ENCODE data around the gene SLC38A10.
A peak's percentile ranks its signal among the peaks of the same experiment; 100 is the strongest.

The SLC38A10 gene

DNA sequence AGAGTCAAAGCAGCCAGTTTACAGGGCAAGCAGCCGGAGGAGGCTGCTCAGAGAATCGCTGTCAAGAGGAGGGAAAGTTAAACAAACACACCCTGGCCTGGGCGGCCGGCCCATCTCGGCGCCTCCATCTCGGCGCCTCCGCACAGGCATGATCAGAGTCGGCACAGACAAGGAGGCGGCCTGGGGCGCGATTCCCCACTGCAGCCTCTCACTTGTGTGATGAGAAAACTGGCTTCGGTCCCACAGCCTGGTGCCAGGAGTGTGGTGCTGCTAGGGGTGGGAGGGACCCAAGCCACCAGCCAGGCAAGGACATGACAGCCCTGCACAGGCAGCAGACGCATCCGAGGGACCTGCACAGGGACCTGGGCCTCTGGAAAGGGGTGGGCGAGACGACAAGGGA, 17.7 kb downstream of the SLC38A10 start:
- DNase-seq, result no peak

DNA sequence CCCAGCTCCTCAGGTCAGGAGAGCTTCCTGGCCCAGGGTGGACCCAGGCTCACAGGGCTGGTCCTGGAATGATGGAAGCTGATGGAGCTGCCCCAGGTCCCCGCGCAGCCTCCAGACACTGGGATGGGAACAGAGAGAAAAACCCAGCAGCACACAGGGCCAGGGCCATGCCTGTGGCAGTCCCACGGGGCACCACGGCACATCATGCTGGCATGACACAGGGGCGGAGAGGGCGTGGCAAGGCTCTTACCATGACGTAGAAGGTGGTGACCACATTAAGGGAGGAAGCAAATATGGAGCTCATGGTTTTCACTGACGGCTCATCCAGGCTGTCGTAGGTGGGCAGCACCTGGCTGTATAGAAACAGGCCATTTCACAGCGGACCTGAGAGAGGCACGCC, 18.3 kb downstream of the SLC38A10 start:
- no peak for DNase-seq

DNA sequence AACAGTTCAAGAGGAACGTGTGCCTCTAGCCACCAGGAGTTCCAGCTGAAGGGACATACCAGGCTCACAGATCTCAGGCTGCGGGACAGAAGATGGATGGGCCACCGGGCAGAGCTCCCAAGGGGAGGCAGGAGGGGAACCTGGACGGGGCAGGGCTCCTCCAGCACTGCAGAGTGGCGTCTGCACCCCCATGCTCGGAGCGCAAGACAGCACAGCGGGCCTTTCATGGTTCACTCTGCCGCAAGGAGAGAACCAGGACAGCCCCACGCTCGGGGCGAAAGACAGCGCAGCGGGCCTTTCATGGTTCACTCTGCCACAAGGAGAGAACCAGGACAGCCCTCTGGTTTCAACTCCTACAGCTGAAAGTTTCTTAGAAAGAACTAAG, 20.6 kb downstream of the SLC38A10 start:
- no peak for DNase-seq

DNA sequence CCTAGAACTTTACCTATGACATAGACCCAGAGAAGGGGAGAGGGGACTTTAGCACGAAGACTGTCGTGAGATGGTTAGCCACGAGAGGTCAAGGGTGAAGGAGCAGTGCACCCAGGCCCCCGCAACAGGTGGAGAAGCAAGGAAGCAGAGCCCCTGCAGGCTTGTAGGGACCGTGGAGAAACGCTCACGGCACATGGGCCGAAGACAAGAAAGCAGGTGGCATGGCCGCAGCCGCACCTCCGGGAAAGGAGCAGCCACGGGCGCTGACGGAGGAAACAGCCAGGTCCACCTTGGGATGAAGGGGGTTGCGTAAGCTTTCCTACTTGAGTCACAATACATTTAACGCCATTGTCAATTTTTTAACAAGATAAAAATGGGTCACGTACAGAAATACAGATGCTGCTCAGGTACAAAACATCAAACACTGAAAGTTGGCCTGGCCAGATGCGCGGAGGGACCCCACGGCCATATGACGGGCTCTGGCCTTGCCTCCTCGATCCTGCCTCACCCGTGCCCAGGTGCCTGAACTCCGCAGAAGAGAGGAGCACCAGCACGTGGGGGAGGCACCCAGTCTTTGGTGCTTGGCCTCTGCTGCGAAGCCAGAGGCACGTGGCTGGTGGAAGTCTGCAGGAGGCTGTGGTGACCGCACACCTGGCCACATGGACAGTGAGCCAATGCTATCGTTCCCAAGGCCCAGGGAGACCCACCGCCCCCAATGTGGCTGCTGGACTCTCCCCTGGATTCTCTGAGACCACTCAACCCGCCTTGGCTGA, 21.2 kb downstream of the SLC38A10 start:
- DNase-seq, result no peak

DNA sequence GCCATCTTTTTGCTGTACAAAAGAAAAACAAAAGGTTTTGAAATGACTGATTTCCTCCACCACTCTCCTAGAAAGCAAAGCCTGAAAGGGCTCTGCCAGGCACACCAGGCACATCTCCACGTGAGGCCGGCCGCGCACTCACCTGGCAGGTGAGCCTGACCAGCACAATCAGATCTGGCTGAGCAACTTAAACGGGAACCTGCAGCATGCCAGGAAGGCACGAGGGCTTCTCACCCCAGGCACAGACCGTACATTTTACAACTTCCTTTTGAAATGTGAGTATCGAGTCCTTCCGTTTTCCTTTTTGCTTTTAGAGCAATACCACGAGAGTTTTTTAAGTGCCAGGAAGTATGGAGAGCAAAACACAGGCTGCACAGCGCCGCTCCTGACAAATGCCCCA, 22.5 kb downstream of the SLC38A10 start:
- DNase-seq, result no peak

DNA sequence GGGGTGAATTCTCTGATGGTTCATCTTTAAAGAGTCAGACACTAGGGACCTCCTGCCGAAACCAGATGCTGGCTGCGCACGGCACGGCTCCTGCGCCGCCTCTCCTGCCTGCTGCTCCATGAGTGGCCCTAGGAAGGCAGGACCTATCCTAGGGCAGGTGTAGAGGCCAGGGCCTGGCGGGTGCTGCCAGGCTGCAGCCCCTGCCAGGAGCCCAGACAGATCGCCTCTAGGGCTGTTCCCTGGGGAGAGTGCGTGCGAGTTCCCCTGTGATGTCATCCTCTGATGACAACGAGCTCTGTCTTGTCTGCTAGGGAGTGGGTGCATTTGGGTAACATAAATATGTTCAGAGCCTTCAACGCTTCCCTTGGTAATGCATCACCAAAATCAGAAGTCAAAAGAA, 23.9 kb downstream of the SLC38A10 start:
- no peak for DNase-seq

DNA sequence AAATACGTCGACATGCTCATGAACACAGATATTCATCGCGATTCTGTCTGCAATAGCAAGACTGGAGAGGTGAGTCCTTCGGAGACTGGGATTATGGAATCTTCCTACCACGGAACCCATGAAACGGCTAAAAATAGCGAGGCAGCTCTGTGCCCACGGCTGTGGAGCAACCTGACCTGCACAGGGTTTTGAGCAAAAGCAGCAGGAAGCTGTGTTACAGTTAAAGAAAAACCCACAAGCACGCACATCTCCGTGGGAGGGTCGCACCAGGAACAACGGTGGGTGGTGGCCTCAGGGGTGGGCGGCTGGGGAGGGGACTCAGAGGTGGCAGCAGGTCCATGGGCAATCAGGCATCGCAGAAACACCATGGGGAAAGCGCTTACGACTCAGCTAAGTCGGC, 24.8 kb downstream of the SLC38A10 start:
- DNase-seq, result no peak

DNA sequence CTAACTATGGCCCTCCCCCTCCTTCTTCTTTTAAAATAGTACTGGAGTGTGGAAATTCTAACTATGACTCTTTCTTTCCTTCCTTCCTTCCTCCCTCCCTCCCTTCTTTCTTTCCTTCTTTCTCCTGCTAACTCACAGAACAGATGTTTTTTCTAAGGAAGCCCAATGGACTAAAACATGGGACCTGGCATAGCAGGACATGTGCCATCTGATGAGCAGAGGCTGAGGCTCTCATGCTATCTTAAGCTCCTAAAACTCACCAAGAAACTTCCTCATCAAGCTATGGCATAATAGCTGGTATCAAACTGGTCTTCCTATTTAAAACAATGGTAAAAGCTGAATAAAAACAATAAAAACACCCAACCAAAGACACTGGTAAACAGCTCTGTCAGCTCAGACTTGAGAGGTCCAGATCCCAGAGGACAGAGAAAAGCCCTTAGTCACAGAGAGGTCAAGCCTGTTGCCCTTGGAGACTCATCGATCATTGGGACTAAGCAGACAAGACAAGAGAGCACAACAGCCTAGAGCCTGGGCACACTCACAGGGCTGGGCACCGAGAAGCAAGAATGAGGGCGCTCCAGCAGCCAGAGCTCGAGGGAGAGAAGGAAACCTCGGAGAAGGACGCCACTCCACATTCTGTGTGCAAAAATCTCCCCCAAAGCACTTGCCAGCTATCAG, 27.6 kb downstream of the SLC38A10 start:
- DNase-seq, result no peak

DNA sequence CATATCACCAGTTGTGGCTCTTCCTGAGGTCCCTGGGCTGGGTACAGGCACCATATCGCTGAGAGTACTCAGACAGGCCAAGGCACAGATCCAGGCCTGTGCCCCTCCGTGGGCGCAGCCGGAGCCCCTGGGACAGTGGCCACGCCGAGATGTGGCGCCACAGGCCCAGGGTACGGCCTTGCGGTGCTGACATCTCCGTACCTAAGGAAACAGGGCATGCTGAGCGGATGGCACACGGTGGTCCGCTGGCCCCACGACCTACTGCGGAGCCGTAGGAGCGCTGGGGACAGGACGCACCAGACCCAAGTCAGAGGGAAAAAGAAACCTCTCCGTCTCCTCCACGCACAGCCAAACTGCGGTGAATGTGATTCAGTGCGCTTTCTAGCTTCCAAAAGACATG, 29.5 kb downstream of the SLC38A10 start:
- no peak for DNase-seq

DNA sequence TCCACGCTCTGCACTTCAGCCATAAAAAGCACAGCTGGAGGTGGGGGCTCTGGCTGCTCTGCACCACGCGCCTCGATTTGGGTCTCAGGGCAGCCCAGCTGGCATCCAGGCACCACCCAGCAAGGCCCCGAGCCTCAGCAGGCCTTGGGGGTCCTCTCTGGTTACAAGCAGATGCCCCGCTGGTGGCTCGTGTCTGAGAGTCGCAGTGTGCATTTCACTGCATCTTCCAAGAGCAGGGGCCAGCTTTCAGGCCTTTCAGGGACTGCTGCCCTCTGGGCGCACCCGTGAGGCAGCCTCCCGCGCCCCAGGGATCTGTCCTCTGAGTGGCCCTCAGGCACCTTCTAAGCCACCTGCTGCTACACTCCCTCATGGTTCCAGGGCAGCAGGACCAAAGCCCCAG, 30.5 kb downstream of the SLC38A10 start:
- no peak for DNase-seq

DNA sequence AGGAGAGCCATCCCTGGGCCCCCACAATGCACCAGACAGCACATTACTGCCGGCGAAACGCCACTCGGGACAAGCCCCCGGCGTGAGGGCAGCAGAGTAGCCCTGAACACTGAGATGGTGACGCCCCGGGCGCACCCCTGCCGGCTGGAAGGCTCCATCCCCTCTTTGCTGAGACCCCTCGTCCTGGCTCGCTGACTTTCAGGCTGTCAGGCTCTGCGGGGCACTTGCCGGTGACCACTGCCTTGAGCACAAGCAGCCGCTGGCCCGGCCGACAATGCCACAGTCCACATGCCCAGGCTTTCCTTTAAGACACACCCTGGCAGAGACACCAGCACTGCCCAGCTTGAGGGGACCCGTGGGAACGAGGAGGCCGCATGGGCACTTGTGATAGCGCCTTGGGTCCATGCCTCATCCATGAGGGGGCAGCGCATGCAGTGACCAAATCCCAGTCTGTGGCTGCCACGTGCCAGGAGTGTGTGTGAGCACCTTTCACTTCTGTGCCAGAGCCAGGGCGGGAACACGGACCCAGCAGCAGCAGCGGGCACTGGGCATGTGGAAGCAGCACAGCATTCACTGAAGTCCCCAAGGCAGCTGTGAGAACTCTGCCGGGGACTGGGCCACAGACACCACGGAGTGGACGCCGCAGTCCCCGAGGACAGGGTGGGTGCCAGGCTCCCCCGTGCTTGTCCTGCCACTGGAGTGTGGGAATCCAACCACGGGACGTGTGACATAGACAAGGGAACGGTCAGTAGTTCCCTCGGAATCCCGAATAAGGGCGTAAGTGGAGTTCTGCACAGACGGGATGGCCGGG, 31.5 kb downstream of the SLC38A10 start:
- DNase-seq, result no peak

DNA sequence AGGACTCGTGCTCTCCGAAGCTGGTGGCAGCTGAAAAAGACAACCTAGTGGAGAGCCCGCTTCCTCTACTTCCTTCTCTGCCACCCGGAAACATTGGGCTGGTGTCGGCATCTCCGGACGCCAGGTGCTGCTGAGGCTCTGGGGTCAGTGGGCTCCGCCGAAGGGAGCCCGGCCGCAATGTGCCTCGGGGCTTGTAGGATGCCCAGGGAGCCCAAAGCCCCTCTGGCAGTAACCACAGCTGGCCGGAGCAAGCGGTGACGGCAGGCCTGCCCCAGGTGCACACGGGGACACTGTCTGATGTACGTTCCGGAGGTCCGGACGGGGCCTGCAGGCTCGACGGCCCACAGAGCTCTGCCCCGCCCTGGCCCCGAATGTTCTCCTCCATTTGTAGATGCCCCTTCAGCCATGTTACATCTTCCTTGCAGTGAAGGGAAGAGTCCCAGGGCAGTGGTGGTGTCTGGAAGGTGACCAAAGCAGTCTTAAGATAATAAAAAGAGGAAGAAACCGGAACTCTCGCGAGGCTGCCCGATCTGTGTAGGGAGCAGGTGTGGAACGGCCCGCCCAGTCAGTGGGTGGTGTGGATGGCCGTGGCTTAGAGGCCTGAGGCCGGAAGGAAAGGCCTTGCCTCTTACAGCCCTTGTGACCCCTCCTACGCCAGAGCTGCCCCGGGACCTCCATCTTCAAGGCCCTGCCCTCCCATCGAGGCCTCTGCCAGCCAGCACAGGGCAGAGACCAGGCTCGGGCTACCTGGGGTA, 33.3 kb downstream of the SLC38A10 start:
- DNase-seq, result no peak

DNA sequence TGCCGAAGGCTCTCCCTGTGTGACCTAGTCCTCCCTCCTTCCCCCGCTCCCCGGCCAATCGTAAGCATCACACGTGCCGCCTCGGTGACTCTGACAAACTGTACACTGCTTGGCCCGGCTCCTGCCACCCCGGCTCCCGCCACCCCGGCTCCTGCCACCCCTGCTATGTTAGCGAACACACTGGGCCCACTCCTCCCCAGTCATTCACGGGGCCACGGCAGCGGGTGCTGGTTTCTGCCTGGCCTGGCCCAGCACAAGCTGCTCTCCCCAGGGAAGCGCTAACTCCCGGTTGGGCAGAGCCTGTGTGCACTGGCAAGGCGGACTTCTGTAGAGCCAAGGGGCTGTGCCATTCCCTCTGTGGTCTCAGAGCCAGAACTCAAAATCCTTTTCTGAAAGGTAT, 34.0 kb downstream of the SLC38A10 start:
- no peak for DNase-seq

DNA sequence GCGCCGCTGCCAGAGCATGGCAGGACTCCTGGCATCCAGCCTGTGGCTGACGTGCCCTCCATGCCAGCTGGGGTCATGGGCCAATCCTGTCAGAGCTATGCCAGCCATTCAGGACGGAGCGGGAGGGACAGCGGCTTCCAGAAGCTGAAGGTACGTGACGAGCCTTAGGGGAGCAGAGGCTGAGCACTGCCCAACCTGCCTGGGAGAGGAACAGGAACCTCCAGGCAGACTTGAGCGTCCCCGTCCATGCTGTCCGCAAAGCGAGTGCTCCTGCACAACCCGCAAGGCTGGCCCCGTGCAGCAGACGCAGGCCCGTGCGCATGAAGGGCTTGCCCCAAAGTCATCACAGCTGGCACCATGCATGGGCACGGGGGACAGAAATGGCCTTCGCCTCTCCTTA, 34.5 kb downstream of the SLC38A10 start:
- DNase-seq, result no peak

DNA sequence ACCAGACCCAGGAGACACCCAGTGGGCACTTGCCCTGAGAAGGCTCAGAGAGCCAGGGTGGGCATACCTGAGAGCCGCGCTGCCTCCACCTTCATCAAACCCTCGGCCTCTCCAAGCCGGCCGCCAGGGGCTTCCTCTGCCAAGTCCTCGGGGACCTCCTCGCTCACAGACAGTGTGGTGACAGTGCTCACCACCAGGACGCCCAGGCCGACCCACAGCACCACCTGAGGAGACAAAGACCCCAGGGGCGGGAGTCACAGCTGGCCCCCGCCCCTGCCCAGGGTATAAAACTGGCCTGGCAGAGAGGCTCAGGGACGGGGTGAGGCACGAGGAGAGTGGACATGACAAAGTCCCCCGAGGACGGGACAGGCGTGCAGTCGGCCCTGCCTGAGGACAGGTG, 34.9 kb downstream of the SLC38A10 start:
- no peak for DNase-seq

DNA sequence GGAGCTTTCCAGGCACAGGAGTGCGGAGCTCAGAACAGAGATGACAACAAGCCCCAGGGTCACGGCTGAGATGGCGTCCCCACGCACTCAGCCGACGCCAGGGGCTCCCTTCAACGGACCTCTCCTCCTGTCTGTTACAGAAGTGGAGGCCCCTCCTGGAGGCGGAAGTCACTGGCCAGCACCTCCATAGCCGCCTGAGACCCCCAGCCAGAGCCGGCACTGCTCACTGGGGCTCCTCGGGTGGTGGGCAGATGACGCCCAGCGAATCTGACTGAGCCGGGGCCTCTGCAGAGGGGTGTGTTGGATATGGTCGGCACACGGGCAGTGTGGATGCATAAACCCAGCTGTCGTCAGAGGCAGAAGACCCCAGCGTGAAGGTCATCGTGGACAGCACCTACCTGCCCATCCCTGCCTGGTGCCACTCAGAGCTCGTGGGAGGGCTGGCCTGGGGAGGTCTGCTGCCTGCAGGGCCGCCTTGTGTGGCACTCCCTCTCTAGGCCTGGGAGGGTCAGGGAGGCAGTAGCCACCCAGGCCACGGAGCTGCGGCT, 36.0 kb downstream of the SLC38A10 start:
- no peak for DNase-seq

DNA sequence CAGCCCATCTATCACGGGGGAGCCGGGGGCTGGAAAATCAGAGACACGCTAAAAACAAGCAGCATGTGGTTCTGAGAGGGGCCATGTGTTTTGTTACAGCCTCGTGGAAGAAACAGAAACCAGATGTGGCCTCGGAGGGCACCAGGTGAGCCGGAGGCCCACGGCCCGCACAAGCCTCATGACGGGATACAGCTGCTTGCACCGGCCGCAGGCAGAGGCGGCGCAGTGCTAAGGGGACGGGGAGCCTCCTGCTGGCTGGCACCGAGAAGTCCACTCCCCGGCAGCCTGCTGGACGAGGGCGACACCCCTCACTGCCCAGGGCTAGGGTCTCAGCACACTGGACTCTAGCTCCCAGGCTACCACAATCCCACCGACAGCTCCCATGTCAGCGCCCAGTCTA, 36.8 kb downstream of the SLC38A10 start:
- no peak for DNase-seq

DNA sequence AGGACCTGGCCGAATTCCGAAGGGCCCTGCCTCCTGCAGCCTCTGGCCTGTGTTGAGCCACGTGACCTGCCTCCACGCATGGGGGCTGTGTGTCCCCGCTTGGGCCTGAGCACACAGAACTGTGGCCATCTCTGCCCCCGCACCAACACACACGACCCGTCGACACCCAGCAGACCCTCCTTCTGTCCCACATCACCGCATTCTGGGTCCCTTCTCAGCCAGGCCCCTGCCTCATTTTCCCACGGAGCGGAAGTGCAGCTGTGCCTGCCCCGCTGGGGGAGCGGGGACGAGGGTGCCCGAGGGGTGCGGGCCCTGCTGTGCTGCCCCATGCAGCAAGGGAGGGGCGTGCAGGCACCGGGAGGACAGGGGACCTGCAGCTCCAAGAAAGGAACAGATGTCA, 37.6 kb downstream of the SLC38A10 start:
- no peak for DNase-seq

DNA sequence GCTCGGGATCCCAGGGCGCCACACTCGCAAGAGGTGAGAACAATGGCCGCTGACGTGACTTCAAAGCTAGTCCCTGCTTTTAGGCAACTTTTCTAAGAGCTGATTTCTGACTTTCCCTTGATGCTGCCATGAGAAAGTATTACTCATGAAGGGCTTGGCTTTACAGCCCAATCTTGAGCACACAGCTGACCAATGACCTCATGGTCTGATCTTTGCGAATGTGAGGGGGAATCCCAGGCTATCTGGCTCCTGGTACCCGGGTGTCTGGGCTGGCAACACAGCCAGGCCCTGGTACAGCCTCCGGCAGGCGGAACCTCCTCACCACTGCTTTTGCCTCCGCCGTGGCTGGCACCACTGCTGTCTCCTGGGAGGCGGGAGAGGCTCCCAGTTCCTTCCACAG, 38.5 kb downstream of the SLC38A10 start:
- DNase-seq, result no peak

DNA sequence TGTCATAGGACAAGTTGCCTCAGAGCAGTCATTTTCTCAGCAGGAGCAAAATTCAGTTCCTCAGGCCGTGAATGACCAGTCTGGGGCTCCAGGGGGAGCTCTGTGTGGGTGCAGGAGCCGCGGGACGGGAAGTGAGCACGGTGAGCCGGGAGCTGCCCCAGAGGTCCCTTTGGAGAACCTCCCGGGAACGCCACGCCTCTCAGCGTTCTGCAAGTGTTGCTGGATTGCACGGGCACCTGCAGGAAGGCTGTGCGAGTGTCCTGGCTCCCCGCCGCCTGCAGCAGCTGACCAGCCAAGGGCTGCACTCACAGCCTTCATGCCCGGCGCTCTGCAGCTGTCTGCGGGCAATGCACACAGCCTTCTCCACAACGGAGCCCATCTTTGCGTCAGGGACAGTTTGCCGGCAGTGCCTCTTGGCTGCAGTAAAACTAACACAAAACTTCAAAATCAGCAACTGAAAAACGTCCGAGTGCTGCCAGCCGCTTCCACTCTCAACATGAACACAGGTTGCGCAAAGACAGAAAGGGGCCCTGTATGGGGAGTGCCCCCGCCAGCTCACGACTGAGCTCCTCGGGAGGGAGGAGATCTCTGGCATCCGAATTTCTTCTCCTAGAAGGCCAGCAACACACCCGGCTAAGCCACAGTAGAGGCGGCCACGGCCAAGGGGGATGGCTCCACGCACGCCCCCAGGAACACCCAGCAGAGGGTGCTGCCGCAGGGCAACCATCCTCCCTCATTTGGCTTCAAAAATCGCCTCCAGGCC, 40.0 kb downstream of the SLC38A10 start:
- peak; percentile 69 for DNase-seq

DNA sequence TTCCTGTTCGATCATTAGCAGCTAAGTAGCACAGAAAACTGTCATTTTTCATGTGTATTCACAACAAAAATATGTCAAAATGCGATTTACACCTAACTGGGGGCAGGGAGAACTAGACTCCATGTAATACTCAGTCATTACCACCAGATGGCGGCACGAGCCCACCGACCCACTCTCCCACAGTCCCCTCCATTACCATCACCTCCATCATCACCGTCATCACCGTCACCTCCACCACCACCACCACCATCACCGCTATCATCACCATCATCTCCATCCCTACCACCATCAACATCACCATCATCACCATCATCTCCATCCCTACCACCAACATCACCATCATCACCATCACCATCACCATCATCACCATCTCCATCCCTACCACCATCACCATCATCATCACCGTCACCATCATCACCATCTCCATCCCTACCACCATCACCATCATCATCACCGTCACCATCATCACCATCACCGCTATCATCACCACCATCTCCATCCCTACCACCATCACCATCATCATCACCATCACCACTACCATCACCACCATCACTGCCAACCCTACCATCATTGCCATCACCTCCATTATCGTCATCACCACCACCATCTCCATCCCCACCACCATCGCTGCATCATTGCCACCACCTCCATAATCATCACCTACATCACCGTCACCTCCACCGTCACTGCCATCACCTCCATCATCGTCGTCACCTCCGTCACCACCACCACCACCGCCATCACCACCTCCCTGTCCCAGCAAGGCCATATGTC, 41.6 kb downstream of the SLC38A10 start:
- peak; percentile 32 for DNase-seq

All from fibroblast of skin of back (primary cell).